Measurements from ENCODE around the gene CYP2A13. TPM values are rescaled to one million over a fixed set of nuclear protein-coding genes. Genes with fewer than 3 reads are reported as not detected.

CYP2A13 gene
- total RNA-seq, 1 experiment from 2014 or later: not detected

- in situ Hi-C loops (cut with HindIII; ENCODE audit: low pct_unique_long_range_greater_than_20kb, low sequenced_read_pairs): no loop called here
- DNase-seq (ENCODE audit: low read depth, low spot score) (no peak), ATAC-seq (no peak)
- Histone ChIP-seq H3K27ac (ENCODE audit: low read length) (no peak overlapping the region), H3K36me3 (ENCODE audit: control insufficient read depth, insufficient read depth, low read length) (no peaks in the 10 kb centered on the region), H3K9me3 (ENCODE audit: control insufficient read depth, insufficient read depth, low read depth, low read length) (no peaks in the 10 kb centered on the region), H3K4me1 (ENCODE audit: control insufficient read depth, insufficient read depth, low read length) (no peaks in the 10 kb centered on the region), H3K4me3 (ENCODE audit: low read depth in 2 of 2, low read length in 2 of 2) (no peak overlapping the region), H3K27me3 (ENCODE audit: control insufficient read depth, insufficient read depth, low read length) (no peaks in the 10 kb centered on the region)
- TF ChIP-seq TCF7L2 (IDR thresholded peaks at IDR 0.05; ENCODE audit: low read depth, low read length): no peak
- no peak for TF ChIP-seq CTCF (IDR thresholded peaks at IDR 0.05)
- TF ChIP-seq SIN3A (IDR thresholded peaks at IDR 0.05; ENCODE audit: borderline replicate concordance, insufficient read depth, low read depth, low read length): no peak
- TF ChIP-seq REST (IDR thresholded peaks at IDR 0.05; ENCODE audit: insufficient read depth in 1 of 2, low read depth in 2 of 2, low read length in 1 of 2): no peak
- no peak for TF ChIP-seq POLR2AphosphoS5 (IDR thresholded peaks at IDR 0.05; ENCODE audit: low read depth, low read length)
- ChIA-PET POLR2A (interaction anchor here (0.6 kb wide), 1 partner anchor 209 kb away, joined by 7 read pairs; no protein-coding TSS in a partner anchor), CTCF (no interaction called here)
- BruUV-seq (replicated peaks): no TSS peak
- intact Hi-C loops (cut with micrococcal nuclease; ENCODE audit: unreplicated experiment): no loop called here
Measured at GRCh38 chr19:41131186-41131585, 42.9 kb downstream of the CYP2A13 start.

- in situ Hi-C loops (cut with HindIII; ENCODE audit: low pct_unique_long_range_greater_than_20kb, low sequenced_read_pairs): no loop called here
- no peaks in the 10 kb centered on the region for H3K36me3 ChIP-seq (ENCODE audit: control insufficient read depth, insufficient read depth, low read length)
- no peak for ATAC-seq
- intact Hi-C loops (cut with micrococcal nuclease; ENCODE audit: unreplicated experiment): no loop called here
- H3K27ac ChIP-seq (ENCODE audit: low read length): no peak overlapping the region
- H3K9me3 ChIP-seq (ENCODE audit: control insufficient read depth, insufficient read depth, low read depth, low read length): no peaks in the 10 kb centered on the region
- POLR2A ChIA-PET: no interaction called here
- TF ChIP-seq SIN3A (IDR thresholded peaks at IDR 0.05; ENCODE audit: borderline replicate concordance, insufficient read depth, low read depth, low read length): no peak
- TF ChIP-seq CTCF (IDR thresholded peaks at IDR 0.05): no peak
- TF ChIP-seq TCF7L2 (IDR thresholded peaks at IDR 0.05; ENCODE audit: low read depth, low read length): no peak
- no peak for TF ChIP-seq REST (IDR thresholded peaks at IDR 0.05; ENCODE audit: insufficient read depth in 1 of 2, low read depth in 2 of 2, low read length in 1 of 2)
- TF ChIP-seq POLR2AphosphoS5 (IDR thresholded peaks at IDR 0.05; ENCODE audit: low read depth, low read length): no peak
- no peaks in the 10 kb centered on the region for H3K27me3 ChIP-seq (ENCODE audit: control insufficient read depth, insufficient read depth, low read length)
- no peak overlapping the region for H3K4me3 ChIP-seq (ENCODE audit: low read depth in 2 of 2, low read length in 2 of 2)
- no TSS peak for BruUV-seq (replicated peaks)
- H3K4me1 ChIP-seq (ENCODE audit: control insufficient read depth, insufficient read depth, low read length): no peaks in the 10 kb centered on the region
- CTCF ChIA-PET: no interaction called here
- DNase-seq (ENCODE audit: low read depth, low spot score): no peak
Measured at GRCh38 chr19:41133260-41133659, 45.0 kb downstream of the CYP2A13 start.
